ENCODE results near the gene IKBKE. TPM values are rescaled to one million over a fixed set of nuclear protein-coding genes. Genes with fewer than 3 reads are reported as not detected.

IKBKE gene
- total and polyA plus RNA-seq, 11 donors, result 0.27 to 10.8 (median 1.1) TPM

GRCh38 chr1:206435445-206435844 is 34.8 kb upstream of the IKBKE start:
- ATAC-seq, result no peak

DNA sequence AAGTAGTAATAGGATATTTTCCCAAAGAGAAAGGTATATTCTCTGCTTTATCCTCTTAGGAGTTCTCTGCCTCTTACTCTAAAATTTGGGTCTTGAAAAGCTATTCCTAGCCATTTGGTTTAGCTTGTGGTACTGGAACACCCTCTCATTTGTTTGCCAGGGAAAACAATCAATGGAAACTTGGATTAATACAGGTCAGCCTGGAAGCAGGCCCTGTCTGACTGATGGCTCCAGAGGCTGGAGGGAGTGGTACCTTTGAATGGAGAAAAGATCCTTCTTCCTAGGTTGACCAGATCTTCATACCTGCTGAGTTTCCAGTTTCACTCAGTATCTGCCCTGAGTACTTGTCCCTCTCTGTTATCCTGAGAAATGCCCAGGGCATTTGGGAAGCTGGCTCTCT is 31.7 kb upstream of the IKBKE start:
- intact Hi-C loops (cut with DNase I), result no loop called here

More at GRCh38 chr1:206435445-206435844, 34.8 kb upstream of the IKBKE start:
- H3K27ac ChIP-seq, result no peak overlapping the region
- H3K4me3 ChIP-seq, result no peak overlapping the region
- no peak for DNase-seq
- H3K36me3 ChIP-seq, result peaks cover 0 to 83% (median 49%) of the 10 kb centered on the region in 9 donors
- TF ChIP-seq POLR2A (IDR thresholded peaks at IDR 0.05), result no peak
- no peaks in the 10 kb centered on the region for H3K27me3 ChIP-seq
- H3K9me3 ChIP-seq, result no peaks in the 10 kb centered on the region
- intact Hi-C loops (cut with DNase I), result no loop called here
- WGBS, 4 donors, result 88 to 100% (median 97%) methylated on average over 1 of the region's 1 CpG
- peaks cover 0 to 8% (median 5%) of the 10 kb centered on the region in 12 donors for H3K4me1 ChIP-seq

DNA sequence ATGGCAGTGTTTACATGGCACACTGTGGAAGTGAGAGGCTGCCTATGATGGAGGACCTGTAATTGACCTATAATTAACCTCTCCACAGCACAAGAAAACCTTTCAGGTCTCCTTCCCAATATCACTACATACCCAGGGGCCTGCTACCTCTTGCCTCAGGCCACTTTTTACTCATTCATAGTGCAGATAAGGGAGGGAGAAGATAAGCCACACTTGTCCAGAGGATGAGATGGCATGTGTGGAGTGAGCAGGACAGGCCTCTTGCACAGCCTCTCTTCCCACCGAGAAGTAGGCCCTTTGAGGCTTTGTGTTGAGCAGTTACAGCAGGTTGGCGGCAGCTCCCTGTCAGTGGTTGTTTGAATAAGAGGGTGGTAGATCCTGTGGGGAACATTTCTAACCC is 31.1 kb upstream of the IKBKE start:
- H3K27ac ChIP-seq, result no peak overlapping the region
- 79 to 83% (median 82%) methylated on average over 2 of the region's 2 CpGs for WGBS, 4 donors
- intact Hi-C loops (cut with DNase I), result no loop called here
- no peaks in the 10 kb centered on the region for H3K27me3 ChIP-seq
- H3K36me3 ChIP-seq, result peaks cover 0 to 91% (median 74%) of the 10 kb centered on the region in 9 donors
- DNase-seq (no peak), ATAC-seq (no peak)
- no peak for TF ChIP-seq POLR2A (IDR thresholded peaks at IDR 0.05)
- TF ChIP-seq, protein P1, sequence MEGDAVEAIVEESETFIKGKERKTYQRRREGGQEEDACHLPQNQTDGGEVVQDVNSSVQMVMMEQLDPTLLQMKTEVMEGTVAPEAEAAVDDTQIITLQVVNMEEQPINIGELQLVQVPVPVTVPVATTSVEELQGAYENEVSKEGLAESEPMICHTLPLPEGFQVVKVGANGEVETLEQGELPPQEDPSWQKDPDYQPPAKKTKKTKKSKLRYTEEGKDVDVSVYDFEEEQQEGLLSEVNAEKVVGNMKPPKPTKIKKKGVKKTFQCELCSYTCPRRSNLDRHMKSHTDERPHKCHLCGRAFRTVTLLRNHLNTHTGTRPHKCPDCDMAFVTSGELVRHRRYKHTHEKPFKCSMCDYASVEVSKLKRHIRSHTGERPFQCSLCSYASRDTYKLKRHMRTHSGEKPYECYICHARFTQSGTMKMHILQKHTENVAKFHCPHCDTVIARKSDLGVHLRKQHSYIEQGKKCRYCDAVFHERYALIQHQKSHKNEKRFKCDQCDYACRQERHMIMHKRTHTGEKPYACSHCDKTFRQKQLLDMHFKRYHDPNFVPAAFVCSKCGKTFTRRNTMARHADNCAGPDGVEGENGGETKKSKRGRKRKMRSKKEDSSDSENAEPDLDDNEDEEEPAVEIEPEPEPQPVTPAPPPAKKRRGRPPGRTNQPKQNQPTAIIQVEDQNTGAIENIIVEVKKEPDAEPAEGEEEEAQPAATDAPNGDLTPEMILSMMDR (IDR thresholded peaks at IDR 0.05), result no peak
- no peaks in the 10 kb centered on the region for H3K9me3 ChIP-seq
- peaks cover 0 to 1% (median 0%) of the 10 kb centered on the region in 12 donors for H3K4me1 ChIP-seq
- no peak overlapping the region for H3K4me3 ChIP-seq

More for the DNA sequence above, 31.7 kb upstream of the IKBKE start:
- H3K27me3 ChIP-seq, result no peaks in the 10 kb centered on the region
- no peaks in the 10 kb centered on the region for H3K9me3 ChIP-seq
- DNase-seq (no peak), ATAC-seq (no peak)
- no peak overlapping the region for H3K27ac ChIP-seq
- TF ChIP-seq, protein P1 (IDR thresholded peaks at IDR 0.05), result no peak
- no peak for TF ChIP-seq POLR2A (IDR thresholded peaks at IDR 0.05)
- H3K4me1 ChIP-seq, result no peaks in the 10 kb centered on the region
- H3K4me3 ChIP-seq, result no peak overlapping the region
- peaks cover 0 to 85% (median 69%) of the 10 kb centered on the region in 9 donors for H3K36me3 ChIP-seq

- H3K27ac ChIP-seq, result no peak overlapping the region
- peaks cover 0 to 24% (median 15%) of the 10 kb centered on the region in 12 donors for H3K4me1 ChIP-seq
- TF ChIP-seq POLR2A (IDR thresholded peaks at IDR 0.05), result no peak
- TF ChIP-seq, protein P1 (IDR thresholded peaks at IDR 0.05), result no peak
- no peaks in the 10 kb centered on the region for H3K9me3 ChIP-seq
- H3K4me3 ChIP-seq, result no peak overlapping the region
- DNase-seq (no peak), ATAC-seq (no peak)
- H3K27me3 ChIP-seq, result no peaks in the 10 kb centered on the region
- H3K36me3 ChIP-seq, result peaks cover 0 to 99% (median 78%) of the 10 kb centered on the region in 9 donors
- intact Hi-C loops (cut with DNase I), result no loop called here
- 96 to 97% (median 96%) methylated on average over 7 of the region's 7 CpGs for WGBS, 4 donors
These were observed 28.8 kb upstream of the IKBKE start for GRCh38 chr1:206441336-206441967.

DNA sequence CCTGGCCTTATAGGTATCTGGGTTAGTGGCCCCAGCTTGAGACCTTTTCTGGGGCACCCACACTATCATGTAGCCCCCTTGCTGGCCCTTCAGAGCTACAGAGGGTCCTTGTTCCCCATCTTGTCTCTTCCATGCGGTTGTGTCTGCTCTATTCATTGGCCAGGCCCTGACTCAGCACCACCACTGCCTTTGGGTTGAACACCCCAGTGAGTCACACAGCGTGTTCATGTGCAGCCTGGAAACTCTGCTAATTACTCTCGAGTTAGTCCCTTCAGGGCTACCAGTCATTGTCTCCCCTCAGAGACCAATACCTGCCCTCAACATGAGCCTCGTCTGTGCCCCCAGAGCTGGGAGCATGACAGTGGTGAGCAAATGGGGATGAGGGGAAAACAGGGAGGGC is 28.2 kb upstream of the IKBKE start:
- ATAC-seq (no peak), DNase-seq (no peak)
- Histone ChIP-seq H3K27ac (no peak overlapping the region), H3K36me3 (peaks cover 0 to 99% (median 79%) of the 10 kb centered on the region in 9 donors), H3K4me1 (peaks cover 0 to 25% (median 15%) of the 10 kb centered on the region in 12 donors), H3K9me3 (no peaks in the 10 kb centered on the region), H3K27me3 (no peaks in the 10 kb centered on the region), H3K4me3 (no peak overlapping the region)
- 89 to 96% (median 96%) methylated on average over 3 to 4 of the region's 4 CpGs for WGBS, 4 donors
- intact Hi-C loops (cut with DNase I), result no loop called here
- TF ChIP-seq, protein P1 (IDR thresholded peaks at IDR 0.05), result no peak
- TF ChIP-seq POLR2A (IDR thresholded peaks at IDR 0.05), result no peak

All from heart left ventricle (tissue), 16 donors.